DOHH2 (cell line): ENCODE measurements around the gene TMEM255B.

Experiments used
- H3F3A ChIP-seq: fragments of 200-600 bp; sonication (generic), shearing (Covaris generic); 2 replicates; pipeline ENCODE4 v1.6.0; 2016; ENCODE audit warnings: antibody characterized with exemption, mild to moderate bottlenecking; ENCODE audit not compliant: control insufficient read depth, insufficient read depth
- H3K27ac ChIP-seq: fragments of 200-600 bp; sonication (generic); 2 replicates; pipeline ENCODE4 v1.5.1; 2014; ENCODE audit warnings: low read depth, mild to moderate bottlenecking, low read length, moderate library complexity
- H3K27me3 ChIP-seq: fragments of 200-600 bp; sonication (generic); 2 replicates; pipeline ENCODE4 v1.6.1; 2014; ENCODE audit warnings: mild to moderate bottlenecking, low read length, mixed read lengths; ENCODE audit not compliant: control insufficient read depth
- H3K36me3 ChIP-seq: fragments of 200-600 bp; sonication (generic); 2 replicates; pipeline ENCODE4 v1.6.1; 2014; ENCODE audit warnings: mild to moderate bottlenecking, low read length, moderate library complexity, mixed read lengths; ENCODE audit not compliant: control insufficient read depth
- H3K4me1 ChIP-seq: fragments of 200-600 bp; sonication (generic); 2 replicates; pipeline ENCODE4 v1.6.1; 2014; ENCODE audit warnings: mild to moderate bottlenecking, low read length, mixed read lengths; ENCODE audit not compliant: control insufficient read depth
- H3K4me2 ChIP-seq: fragments of 200-600 bp; sonication (generic); 2 replicates; pipeline ENCODE4 v1.6.0; 2014; ENCODE audit warnings: mild to moderate bottlenecking, low read length, moderate library complexity
- H3K4me3 ChIP-seq: fragments of 200-600 bp; sonication (generic); 2 replicates; pipeline ENCODE4 v1.5.1; 2014; ENCODE audit warnings: mild to moderate bottlenecking, low read length, mixed read lengths
- H3K79me2 ChIP-seq: fragments of 200-600 bp; sonication (generic); 2 replicates; pipeline ENCODE4 v1.6.1; 2014; ENCODE audit warnings: mild to moderate bottlenecking, low read length, mixed read lengths; ENCODE audit not compliant: control insufficient read depth
- H3K9me2 ChIP-seq: fragments of 200-600 bp; sonication (generic); replicated peaks from 2 replicates; pipeline ENCODE4 v1.6.1; 2014; ENCODE audit warnings: mild to moderate bottlenecking, low read length, mixed read lengths; ENCODE audit not compliant: control insufficient read depth
- H3K9me3 ChIP-seq: fragments of 200-600 bp; sonication (generic); 2 replicates; pipeline ENCODE4 v1.6.1; 2014; ENCODE audit warnings: antibody characterized with exemption, low read length, mixed read lengths; ENCODE audit not compliant: control insufficient read depth, insufficient read depth
- H4K20me1 ChIP-seq: fragments of 200-600 bp; sonication (generic); 2 replicates; pipeline ENCODE4 v1.6.0; 2014; ENCODE audit warnings: low read depth, mild to moderate bottlenecking, antibody characterized with exemption, low read length, moderate library complexity; ENCODE audit not compliant: control insufficient read depth, insufficient read depth
- CTCF ChIP-seq: fragments of 200-600 bp; sonication (generic); IDR thresholded peaks from one replicate; pipeline ENCODE4 v1.5.1; 2014; ENCODE audit warnings: antibody characterized with exemption, mild to moderate bottlenecking, low read depth, low read length; ENCODE audit not compliant: poor library complexity, severe bottlenecking
- EZH2phosphoT487 ChIP-seq: fragments of 200-600 bp; sonication (generic); IDR thresholded peaks from 2 replicates; pipeline ENCODE4 v1.6.1; 2017; ENCODE audit warnings: borderline replicate concordance, mild to moderate bottlenecking, antibody characterized with exemption, low read length, moderate library complexity, mixed read lengths

TMEM255B gene

DNA sequence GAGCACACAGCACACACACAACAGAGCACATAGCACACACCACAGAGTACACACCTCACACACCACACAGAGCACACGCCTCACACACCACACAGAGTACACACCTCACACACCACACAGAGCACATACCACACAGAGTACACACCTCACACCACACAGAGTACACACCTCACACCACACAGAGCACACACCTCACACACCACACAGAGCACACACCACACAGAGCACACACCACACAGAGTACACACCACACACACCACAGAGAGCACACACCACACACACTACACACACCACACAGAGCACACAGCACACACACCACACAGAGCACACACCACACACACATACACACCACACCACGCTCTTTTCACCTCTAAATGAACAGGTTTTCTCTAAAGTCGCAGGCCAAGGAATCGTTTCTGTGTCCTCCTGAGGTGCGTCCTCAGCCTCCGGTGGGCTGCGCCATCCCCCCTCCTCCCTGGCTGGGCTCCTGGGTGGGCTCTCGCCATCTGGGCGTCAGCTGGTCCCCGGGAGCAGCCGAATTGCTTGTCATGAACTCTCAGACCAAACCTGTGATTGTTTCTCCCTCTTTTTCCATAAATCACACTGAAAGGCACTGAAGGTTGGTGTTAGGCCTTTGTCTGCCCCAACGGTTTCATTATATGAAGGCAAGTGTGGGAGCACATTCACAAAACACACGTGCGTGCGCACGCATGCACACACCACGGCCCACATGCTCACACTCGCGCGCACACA lies 37.4 kb downstream of the TMEM255B start:
- Histone ChIP-seq H4K20me1 (no peaks in the 10 kb centered on the region), H3K4me1 (no peaks in the 10 kb centered on the region), H3F3A (no peaks in the 10 kb centered on the region), H3K4me2 (no peak overlapping the region), H3K9me2 (no peaks in the 10 kb centered on the region), H3K4me3 (no peak overlapping the region), H3K9me3 (no peaks in the 10 kb centered on the region), H3K36me3 (no peaks in the 10 kb centered on the region), H3K79me2 (no peaks in the 10 kb centered on the region), H3K27me3 (no peaks in the 10 kb centered on the region), H3K27ac (no peak overlapping the region)
- no peak for TF ChIP-seq CTCF
- no peak for TF ChIP-seq EZH2phosphoT487

GRCh38 chr13:113796964-113797676 lies 38.1 kb downstream of the TMEM255B start:
- Histone ChIP-seq H3K9me3 (no peaks in the 10 kb centered on the region), H3K79me2 (no peaks in the 10 kb centered on the region), H3K27me3 (no peaks in the 10 kb centered on the region), H3K36me3 (no peaks in the 10 kb centered on the region), H3K4me3 (no peak overlapping the region), H3K27ac (no peak overlapping the region), H4K20me1 (no peaks in the 10 kb centered on the region), H3K4me1 (no peaks in the 10 kb centered on the region), H3F3A (no peaks in the 10 kb centered on the region), H3K9me2 (no peaks in the 10 kb centered on the region), H3K4me2 (no peak overlapping the region)
- TF ChIP-seq CTCF (no peak), EZH2phosphoT487 (no peak)

GRCh38 chr13:113798200-113798811 lies 39.3 kb downstream of the TMEM255B start:
- Histone ChIP-seq H3K9me3 (no peaks in the 10 kb centered on the region), H4K20me1 (no peaks in the 10 kb centered on the region)

More at GRCh38 chr13:113798200-113798811, 39.3 kb downstream of the TMEM255B start:
- H3K4me2 ChIP-seq, result no peak overlapping the region
- no peak overlapping the region for H3K27ac ChIP-seq
- H3K4me1 ChIP-seq, result no peaks in the 10 kb centered on the region
- H3F3A ChIP-seq, result no peaks in the 10 kb centered on the region
- H3K9me2 ChIP-seq, result no peaks in the 10 kb centered on the region
- H3K4me3 ChIP-seq, result no peak overlapping the region
- no peaks in the 10 kb centered on the region for H3K36me3 ChIP-seq
- no peak for TF ChIP-seq CTCF
- TF ChIP-seq EZH2phosphoT487, result no peak
- no peaks in the 10 kb centered on the region for H3K27me3 ChIP-seq
- H3K79me2 ChIP-seq, result no peaks in the 10 kb centered on the region
